Measurements from ENCODE around the gene MT1X.
"Not testable (repeated sequence)": the region's sequence is repeated elsewhere in the genome, so short reads cannot be mapped to it uniquely, and the experiment has no call there.

MT1X gene

DNA sequence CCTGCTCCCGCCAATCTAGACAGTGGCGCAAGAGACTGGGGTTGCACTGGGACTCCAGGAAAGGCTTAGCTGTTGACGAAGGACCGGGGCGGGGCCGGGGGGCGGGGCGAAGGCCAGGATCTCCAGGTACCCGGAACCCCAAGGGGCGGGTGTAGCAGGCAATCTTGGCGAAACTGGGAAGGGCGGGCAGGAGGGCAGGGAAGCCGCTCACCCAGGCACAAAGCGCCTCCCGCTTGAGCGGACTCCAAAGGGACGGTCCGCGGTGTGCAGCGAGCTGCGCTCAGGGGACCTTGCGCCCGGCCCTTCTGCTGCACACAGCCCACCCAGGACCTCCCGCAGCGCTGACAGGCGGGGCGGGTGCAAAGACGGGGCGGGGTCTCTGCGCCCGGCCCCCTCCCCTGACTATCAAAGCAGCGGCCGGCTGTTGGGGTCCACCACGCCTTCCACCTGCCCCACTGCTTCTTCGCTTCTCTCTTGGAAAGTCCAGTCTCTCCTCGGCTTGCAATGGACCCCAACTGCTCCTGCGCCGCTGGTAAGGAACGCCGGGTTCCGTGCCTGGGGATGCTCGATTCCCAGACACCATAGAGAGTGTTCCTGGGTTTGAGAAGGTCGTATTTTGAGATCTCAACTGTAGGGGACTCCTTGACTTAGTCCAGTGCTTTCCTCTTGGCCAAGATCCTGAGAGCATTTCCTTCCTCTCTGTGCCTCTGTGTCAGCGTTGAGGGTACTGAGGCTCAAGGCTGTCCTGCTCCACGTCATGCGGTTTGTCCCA lies 24.5 kb upstream of the MT1X start, which contains the start of gene MT1F:
Gene MT1F (plus strand): TSS at position 405 of the 772 bp plus-strand sequence. CDS start 100 bp downstream, at position 505.
- no peak for DNase-seq

DNA sequence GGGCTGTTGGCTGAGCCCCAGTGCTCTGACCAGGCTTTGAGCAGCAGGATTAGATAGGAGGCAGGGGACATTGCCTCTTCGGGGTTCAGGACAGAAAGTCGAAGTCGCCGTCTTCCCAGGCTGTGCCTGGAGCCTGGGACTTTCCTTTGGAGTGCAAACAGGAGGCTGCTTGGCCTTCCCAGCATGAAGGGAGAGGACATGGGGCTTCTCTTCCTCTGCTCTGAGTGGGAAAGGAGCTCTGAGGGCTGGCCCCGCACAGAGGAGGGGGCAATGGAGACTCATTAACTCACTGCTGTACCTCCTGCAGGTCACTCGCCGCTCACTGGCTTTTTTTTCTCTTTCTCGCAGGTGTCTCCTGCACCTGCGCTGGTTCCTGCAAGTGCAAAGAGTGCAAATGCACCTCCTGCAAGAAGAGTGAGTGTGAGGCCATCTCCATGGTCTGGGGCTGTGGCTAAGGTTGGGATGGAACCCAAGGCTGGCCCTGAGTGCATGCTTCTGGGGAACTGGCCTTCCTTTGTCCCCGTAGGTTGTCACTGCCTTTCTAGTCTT lies 23.9 kb upstream of the MT1X start:
- DNase-seq: no peak

DNA sequence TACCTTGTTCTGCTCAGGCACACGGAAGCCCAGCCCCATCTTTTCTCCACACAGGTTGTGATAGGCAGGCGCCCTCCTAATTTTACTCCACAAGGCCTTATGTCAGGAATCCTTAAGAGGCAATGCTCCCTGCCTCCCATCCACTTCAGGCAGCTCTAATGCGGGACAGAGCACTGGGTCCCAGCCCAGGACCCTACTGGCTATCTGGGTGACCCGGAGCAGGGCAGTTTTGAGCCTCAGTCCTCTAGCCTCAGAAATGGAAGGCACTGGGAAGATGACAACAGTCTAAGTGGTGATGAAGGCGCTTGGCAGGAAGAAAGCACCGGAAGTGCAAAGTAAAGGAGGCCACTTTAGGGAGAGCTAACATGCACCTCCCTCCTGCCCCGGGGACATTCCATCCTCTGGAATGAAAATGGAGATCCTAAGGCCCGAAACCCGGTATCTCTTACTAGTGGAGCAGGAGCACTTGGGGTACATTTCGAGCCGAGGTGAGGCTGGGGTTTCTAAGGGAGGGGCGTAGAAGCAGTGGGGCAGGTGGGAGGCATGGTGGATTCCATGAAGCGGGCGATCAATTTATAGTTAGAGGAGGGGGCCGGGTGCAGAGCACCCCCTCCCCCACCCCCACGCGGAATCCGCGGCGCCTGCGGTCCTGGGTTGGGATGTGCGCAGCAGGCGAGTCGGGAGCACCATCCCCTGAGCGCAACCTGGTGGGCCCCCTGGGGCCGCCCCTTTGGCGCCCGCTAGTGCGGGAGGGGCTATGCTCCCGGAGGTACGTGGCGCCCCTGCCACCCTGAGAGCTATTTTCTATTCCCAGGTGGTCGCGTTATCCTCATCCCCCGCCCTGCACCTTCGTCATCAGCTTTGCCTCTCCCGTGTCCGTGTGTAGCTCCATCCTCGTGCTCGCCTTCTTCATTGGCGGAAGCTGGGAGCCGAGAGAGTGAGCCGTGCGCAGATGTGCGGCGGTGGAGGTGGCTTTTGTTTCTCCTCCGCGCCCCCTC lies 19.6 kb upstream of the MT1X start:
- DNase-seq: no peak

DNA sequence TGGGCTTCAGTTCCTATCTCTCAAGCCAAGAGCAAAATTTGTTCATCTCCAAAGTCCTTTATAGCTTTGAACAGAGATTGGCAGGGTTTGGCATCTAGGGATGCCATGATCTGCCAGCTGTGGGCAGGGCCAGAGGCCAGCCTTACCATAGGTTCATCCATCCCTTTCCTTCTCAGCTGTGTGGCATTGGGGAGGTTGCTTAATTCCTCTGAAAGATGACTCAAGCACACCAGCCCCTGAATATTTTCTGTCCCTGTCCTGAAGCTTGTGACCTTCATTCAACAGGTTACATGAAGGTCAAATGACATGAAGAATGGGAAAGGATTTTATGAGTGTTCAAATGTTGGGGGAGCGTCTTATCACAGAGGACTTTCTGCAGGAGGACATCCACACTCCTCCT lies 17.8 kb upstream of the MT1X start:
- no peak for DNase-seq

DNA sequence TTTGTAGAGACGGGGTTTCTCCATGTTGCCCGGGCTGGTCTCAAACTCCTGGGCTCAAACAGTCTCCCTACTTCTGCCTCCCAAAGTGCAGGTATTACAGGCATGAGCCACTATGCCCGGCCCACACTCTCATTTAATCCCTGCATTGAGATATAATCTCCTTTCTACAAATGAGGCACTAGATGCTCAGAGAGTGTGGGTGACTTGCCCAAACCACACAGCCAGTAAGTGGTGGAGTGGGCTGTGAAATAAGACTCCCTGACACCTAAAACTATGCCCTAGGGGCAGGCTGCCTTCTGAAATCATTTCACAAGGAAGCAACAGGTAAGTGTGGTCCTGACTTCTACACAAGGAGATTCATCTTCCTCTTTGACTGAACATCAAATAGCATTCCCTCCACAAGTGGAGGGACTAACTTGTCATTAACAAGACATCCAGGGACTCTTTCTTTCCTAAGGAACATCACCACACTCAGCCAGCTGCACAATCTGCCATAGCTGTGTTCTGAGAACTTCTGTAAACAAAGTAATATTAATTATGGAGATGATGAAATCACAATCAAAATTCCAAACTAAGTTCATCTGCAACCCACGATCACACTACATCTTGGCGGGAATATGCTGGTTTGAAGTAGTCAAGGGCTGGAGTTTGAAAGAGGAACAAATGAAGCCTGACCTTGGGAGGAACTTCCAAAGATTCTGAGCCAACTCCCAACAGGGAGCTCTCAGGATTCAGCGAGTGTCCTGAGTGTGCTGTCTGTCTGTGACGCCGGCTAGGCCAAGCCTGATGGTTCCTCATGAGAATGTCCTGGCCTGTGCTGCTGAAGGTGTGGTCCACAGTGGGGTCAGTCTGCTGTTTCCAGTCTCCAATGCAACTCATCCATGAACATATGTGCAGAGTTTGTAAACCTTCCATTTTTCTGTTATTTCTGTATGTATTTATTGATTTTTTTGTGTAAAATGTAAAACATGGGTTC lies 16.7 kb upstream of the MT1X start:
- DNase-seq: not testable (repeated sequence)

DNA sequence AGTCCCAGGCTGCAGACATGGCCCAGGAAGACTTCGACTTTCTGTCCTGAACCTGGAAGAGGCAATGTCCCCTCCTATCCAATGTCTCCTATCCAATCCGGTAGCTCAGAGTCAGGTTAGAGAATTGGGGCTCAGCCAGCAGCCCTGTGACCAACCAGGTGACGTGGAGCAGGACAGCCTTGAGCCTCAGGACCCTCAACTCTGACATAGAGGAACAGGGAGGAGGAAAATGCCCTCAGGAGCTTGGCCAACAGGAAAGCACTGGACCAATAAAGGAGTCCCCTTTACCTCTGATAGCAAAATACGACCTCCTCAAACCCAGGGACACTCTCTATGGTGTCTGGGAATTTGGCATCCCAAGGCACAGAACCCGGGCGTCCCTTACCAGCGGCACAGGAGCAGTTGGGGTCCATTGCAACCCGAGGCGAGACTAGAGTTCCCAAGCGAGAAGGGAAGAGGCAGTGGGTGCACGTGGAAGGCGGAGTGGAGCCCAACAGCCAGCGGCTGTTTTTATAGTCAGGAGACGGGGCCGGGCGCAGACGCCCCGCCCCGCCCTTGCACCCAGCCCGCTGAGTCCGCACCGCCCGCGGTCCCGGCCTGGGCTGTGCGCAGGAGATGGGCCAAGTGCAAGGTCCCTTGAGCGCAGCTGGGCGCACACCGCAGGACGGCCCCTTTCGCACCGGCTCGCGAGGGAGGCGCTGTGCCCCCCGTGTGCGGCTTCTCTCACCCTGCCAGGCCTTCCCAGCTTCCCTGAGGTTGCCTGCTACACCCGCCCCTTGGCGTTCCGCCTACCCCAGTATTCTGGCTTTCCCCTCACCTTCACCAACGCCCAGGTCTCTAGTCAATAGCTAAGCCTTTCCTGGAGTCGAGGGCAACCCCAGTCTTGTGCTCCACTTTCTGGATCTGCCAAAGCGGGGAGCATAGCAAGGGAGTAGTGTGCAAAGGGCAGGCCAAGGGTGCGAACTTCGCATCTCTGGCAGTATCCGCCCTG lies 14.4 kb upstream of the MT1X start, which contains the start of gene MT1G:
Gene MT1G (minus strand): TSS at position 485 of the 991 bp plus-strand sequence. CDS start 72 bp downstream, at position 413.
- no peak for DNase-seq

DNA sequence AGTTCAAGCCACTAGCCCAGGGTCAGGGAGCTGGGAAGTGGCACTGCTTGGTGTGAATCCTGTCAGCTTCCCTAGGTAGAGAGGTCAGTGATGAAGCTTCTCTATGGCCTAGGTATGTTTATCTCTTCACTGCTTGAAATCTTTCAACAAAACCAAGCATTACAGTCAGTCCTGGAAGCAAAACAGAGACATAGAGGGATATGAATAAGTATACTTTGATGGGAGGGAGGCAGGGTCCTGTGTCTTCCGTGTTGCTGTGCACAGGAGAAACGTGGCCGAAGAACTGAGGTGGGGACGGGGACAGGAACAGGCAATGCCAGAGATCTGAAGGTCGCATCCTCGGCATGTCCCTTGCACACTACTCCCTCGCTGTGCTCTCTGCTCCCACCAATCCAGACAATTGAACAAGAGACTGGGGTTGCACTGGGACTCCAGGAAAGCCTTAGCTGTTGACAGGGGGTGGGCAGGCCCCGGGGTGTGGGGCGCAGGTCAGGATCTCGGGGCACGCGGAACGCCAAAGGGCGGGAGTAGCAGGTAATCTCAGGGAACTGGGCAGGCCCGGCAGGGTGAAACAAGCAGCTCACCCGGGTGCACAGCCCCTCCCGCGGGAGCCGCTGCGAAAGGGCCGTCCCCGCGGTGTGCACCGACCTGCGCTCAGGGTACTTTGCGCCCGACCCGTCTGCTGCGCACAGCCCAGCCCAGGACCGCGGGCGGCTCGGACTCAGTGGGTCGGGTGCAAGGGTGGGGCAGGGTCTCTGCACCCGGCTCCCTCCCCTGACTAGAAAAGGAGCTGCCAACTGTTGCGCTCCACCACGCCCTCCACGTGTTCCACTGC lies 13.0 kb upstream of the MT1X start, which contains the start of gene MT1H:
Gene MT1H (plus strand): TSS at position 810 of the 835 bp plus-strand sequence. CDS start 71 bp downstream, outside the sequence.
- DNase-seq: no peak

DNA sequence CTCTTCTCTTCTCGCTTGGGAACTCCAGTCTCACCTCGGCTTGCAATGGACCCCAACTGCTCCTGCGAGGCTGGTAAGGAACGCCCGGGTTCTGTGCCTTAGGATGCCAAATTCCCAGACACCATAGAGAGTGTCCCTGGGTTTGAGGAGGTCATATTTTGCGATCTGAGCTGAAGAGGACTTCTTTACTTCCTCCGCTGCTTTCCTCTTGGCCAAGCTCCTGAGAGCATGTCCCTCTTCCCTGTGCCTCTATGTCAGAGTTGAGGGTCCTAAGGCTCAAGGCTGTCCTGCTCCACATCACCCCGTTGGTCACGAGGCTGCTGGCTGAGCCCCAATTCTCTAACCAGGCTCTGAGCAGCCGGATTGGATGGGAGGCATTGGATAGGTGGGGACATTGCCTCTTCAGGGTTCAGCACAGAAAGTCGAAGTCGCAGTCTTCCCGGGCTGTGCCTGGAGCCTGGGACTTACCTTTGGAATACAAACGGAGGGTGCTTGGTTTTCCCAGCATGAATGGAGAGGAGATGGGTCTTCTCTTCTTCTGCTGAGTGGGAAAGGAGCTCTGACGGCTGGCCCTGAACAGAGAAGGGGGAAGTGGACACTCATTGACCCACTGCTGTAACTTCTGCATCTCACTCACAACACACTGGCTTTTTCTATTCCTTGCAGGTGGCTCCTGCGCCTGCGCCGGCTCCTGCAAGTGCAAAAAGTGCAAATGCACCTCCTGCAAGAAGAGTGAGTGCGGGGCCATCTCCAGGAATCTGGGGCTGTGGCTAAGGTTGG lies 12.2 kb upstream of the MT1X start:
- no peak for DNase-seq

DNA sequence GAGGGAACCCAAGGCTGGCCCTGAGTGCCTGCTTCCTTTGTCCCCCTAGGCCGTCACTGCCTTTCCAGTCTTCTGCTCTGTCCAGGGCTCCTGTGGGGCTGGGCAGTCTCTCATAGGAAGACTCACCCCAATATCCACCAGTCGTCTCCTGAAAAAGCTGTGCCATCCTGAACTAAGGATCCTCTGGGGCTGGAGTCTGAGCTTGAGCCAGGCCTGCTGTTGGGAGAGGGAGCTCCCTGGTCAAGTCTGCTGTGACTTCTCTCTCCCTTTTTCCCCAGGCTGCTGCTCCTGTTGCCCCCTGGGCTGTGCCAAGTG lies 11.7 kb upstream of the MT1X start:
- DNase-seq: no peak

DNA sequence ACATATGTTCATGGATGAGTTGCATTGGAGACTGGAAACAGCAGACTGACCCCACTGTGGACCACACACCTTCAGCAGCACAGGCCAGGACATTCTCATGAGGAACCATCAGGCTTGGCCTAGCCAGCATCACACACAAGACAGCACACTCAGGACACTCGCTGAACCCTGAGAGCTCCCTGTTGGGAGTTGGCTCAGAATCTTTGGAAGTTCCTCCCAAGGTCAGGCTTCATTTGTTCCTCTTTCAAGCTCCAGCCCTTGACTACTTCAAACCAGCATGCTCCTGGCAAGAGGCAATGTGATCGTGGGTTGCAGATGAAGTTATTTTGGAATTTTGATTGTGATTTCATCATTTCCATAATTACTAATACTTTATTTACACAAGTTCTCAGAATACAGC lies 10.6 kb upstream of the MT1X start:
- peak; percentile 13 for DNase-seq

DNA sequence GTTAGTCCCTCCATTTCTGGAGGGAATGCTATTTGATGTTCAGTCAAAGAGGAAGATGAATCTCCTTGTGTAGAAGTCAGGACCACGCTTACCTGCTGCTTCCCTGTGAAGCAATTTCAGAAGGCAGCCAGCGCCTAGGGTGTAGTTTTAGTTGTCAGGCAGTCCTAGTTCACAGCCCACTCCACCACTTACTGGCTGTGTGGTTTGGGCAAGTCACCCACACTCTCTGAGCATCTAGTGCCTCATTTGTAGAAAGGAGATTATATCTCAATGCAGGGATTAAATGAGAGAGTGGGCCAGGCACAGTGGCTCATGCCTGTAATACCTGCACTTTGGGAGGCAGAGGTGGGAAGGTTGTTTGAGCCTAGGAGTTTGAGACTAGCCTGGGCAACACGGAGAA lies 10.1 kb upstream of the MT1X start:
- not testable (repeated sequence) for DNase-seq

DNA sequence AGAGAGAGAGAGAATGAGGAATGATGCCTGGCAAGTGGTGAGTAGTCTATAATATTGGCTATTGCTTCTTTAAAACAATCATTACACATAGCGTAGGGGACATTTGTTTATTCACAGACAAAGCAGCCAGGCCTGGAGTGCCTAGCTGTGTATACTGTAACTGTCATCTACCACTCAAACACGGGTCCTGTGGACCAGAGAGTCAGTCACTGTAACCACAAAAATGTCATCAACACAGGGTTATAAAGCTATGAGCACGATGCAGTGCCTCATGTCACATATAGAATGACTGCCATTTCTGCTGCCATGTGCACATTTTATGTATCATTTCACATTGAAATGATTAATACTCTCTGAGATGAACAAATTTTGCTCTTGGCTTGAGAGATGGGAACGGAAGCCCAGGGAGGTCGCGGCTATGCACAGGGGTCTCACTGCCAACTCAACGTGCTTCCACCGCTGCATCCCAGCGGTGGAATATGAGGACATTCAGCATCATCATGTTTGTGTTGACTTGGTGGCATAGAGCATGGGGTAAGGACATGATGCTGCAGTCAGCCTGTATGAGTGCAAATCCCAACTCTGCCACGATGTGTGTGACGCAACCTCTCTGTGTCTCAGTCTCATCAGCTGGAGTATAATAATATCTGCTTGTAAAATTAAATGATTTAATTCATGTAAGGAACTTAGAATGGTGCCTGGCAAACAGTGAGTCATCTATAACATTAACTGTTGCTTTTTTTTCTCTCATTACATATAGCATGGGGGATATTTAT lies 9.3 kb upstream of the MT1X start:
- DNase-seq: peak; percentile 28

DNA sequence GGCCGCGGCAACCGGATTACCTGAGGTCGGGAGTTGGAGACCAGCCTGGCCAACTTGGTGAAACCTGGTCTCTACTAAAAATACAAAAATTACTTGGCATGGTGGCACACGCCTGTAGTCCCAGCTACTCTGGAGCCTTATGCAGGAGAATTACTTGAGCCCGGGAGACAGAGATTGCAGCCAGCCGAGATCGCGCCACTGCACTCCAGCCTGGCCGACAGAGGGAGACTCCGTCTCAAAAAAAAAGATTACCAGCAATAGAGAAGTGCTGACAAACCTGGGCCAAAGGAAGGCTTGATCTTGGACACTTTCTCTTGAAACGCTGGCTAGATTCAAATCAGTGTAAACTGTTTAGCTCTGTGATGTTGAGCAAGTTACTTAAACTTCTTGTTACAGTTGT lies 8.3 kb upstream of the MT1X start:
- peak; percentile 42 for DNase-seq

DNA sequence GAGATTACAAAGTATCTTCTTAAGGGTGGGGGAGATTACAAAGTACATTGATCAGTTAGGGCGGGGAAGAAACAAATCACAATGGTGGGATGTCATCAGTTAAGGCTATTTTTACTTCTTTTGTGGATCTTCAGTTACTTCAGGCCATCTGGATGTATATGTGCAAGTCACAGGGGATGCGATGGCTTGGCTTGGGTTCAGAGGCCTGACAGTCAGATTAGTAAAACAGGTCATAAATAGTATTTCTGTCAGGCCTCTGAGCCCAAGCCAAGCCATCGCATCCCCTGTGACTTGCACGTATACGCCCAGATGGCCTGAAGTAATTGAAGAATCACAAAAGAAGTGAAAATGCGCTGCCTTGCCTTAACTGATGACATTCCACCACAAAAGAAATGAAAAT lies 7.7 kb upstream of the MT1X start:
- DNase-seq: peak; percentile 68

DNA sequence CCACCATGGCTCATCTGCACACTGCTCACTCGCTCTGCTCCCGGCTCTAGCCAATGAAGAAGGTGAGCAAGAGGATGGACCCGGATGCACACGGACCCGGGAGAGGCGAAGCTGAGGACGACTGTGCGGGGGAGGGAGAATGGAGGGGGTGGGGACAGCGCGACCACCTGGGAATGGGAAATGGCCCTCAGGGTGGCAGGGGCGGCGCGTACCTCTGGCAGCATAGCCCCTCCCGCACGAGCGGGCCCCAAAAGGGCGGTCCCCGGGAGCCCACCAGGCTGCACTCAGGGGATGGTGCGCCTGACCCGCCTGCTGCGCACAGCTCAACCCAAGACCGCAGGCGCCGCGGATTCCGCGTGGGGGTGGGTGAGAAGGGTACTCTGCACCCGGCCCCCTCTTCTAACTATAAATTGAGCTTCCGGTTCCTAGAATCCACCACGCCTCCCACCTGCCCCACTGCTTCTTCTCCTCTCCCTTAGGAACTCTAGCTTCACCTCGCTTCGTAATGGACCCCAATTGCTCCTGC lies 6.5 kb upstream of the MT1X start:
- DNase-seq: no peak

DNA sequence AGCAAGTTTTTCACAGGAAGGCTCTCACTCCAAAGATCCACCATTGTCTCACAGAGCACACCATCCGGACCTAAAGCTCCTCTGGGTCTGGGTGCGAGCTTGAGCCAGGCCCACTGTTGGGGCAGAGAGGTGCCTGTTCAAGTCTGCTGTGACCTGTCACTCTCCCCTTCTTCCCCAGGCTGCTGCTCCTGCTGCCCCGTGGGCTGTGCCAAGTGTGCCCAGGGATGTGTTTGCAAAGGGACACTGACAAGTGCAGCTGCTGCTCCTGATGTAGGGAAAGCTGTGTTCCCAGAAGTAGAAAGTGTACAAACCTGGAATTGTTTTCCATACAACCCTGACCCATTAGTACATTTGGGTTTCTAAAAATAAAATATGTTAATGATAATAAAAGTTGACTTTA lies 4.8 kb upstream of the MT1X start:
- DNase-seq: no peak

DNA sequence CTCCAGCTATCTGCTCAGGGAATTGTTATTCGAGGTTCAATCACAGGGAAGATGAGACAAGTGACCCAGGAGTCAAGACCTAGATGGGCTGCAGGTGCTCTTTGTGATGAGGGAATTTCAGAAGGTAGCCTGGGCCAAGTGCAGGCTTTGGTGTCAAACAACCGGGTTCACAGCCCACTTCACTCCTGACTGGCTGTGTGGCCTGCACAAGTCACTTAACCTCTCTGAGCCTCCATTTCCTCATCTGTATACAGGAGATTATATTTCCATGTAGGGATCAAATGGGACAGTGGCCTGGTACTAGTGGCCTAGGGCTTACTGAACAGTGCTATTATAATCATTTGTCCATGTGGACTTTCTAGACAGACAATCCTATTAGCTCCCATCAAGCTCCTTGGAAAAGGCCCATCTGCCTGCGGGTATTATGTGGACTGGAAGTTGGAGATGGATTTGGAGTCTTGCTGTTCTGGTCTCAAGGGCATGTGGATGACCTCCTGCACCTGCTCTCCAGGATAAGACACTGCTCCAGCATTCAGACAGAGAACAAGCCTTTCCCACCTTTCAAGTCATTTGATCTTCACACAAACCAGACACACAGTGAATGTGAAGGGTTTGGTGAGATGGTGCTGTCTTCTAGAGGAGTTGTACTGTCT lies 3.1 kb upstream of the MT1X start:
- no peak for DNase-seq

All from fibroblast of skin of abdomen (primary cell).